ENCODE data around the gene FAM20B.

- TF ChIP-seq CTCF (IDR thresholded peaks at IDR 0.05) (no peak), EZH2 (IDR thresholded peaks at IDR 0.05) (no peak)
Observed at GRCh38 chr1:179053486-179053885, 27.8 kb downstream of the FAM20B start.
